GM21576 (cell line): ENCODE measurements around the gene PCDHGA11.
"Not testable (repeated sequence)": the region's sequence is repeated elsewhere in the genome, so short reads cannot be mapped to it uniquely, and the experiment has no call there.

ENCODE experiments used
- ATAC-seq: cut with Tn5 transposase; IDR thresholded peaks from one replicate; pipeline ENCODE4 v1.9.1; 2021; ENCODE audit warnings: mild to moderate bottlenecking, moderate library complexity; ENCODE audit not compliant: unreplicated experiment

Gene PCDHGA11

GRCh38 chr5:141398608-141399007, 22.2 kb upstream of the PCDHGA11 start:
- no peak for ATAC-seq

GRCh38 chr5:141399555-141400258, 21.1 kb upstream of the PCDHGA11 start:
- no peak for ATAC-seq

- ATAC-seq, result no peak
Measured at GRCh38 chr5:141402553-141403243, 18.2 kb upstream of the PCDHGA11 start, which contains the start of gene PCDHGA9. Gene PCDHGA9 (plus strand): TSS chr5:141402778. CDS start chr5:141402953, 175 bp downstream.

GRCh38 chr5:141403387-141403786, 17.5 kb upstream of the PCDHGA11 start:
- ATAC-seq, result no peak

- not testable (repeated sequence) for ATAC-seq
Measured at GRCh38 chr5:141407790-141408505, 12.9 kb upstream of the PCDHGA11 start, which contains the start of gene PCDHGB6. Gene PCDHGB6 (plus strand): TSS chr5:141408021. CDS start chr5:141408203, 182 bp downstream.

GRCh38 chr5:141409598-141410306, 11.1 kb upstream of the PCDHGA11 start:
- no peak for ATAC-seq

- ATAC-seq, result no peak
Measured at GRCh38 chr5:141411575-141411974, 9.3 kb upstream of the PCDHGA11 start.

- peak; percentile 83 for ATAC-seq
Measured at GRCh38 chr5:141412854-141413539, 7.9 kb upstream of the PCDHGA11 start, which contains the start of gene PCDHGA10. Gene PCDHGA10 (plus strand): TSS chr5:141412987. CDS start chr5:141413176, 189 bp downstream.

GRCh38 chr5:141413540-141414069, 7.2 kb upstream of the PCDHGA11 start:
- no peak for ATAC-seq

- not testable (repeated sequence) for ATAC-seq
Measured at GRCh38 chr5:141414548-141415274, 6.1 kb upstream of the PCDHGA11 start.

GRCh38 chr5:141415275-141415618, 5.6 kb upstream of the PCDHGA11 start:
- ATAC-seq, result not testable (repeated sequence)

GRCh38 chr5:141417494-141418172, 3.2 kb upstream of the PCDHGA11 start, which contains the start of gene PCDHGB7:
Gene PCDHGB7 (plus strand): TSS chr5:141417677. CDS start chr5:141417860, 183 bp downstream.
- peak; percentile 74 for ATAC-seq

- ATAC-seq, result no peak
Measured at GRCh38 chr5:141419074-141419880, 1.6 kb upstream of the PCDHGA11 start.

- ATAC-seq, result no peak
Measured at GRCh38 chr5:141421489-141421855, 621 bp downstream of the PCDHGA11 start.

GRCh38 chr5:141422742-141423291, 2.0 kb downstream of the PCDHGA11 start:
- ATAC-seq, result no peak

GRCh38 chr5:141427783-141428426, 7.1 kb downstream of the PCDHGA11 start:
- ATAC-seq, result no peak
